BLaER1 treated with 17β-estradiol and CSF1 and Interleukin-3, amounts not matched to agents 10 nM and 100 nM (cell line): ENCODE measurements around the gene NHERF1.

ENCODE experiments used
- H3K27ac ChIP-seq, 11 experiments: shearing (Covaris generic); formaldehyde crosslinking; 2 replicates each; pipeline ENCODE4 v1.8.1; 2022
- H3K27me3 ChIP-seq, 11 experiments: shearing (Covaris generic); formaldehyde crosslinking; 2 replicates each; pipeline ENCODE4 v1.8.1; 2022
- H3K36me3 ChIP-seq, 11 experiments: shearing (Covaris generic); formaldehyde crosslinking; 2 replicates each; pipeline ENCODE4 v1.8.1; 2022
- H3K4me1 ChIP-seq, 10 experiments: shearing (Covaris generic); formaldehyde crosslinking; 2 replicates each; pipeline ENCODE4 v1.8.1; 2022
- H3K4me2 ChIP-seq, 11 experiments: shearing (Covaris generic); formaldehyde crosslinking; 2 replicates each; pipeline ENCODE4 v1.8.1; 2022
- H3K4me3 ChIP-seq, 10 experiments: shearing (Covaris generic); formaldehyde crosslinking; 2 replicates each; pipeline ENCODE4 v1.8.1; 2022
- H3K9ac ChIP-seq, 11 experiments: shearing (Covaris generic); formaldehyde crosslinking; 2 replicates each; pipeline ENCODE4 v1.8.1; 2022
- H3K9me3 ChIP-seq, 11 experiments: shearing (Covaris generic); formaldehyde crosslinking; replicated peaks in 1 of 11; 2 replicates each; pipeline ENCODE4 v1.8.1; 2022
- H4K20me1 ChIP-seq, 11 experiments: shearing (Covaris generic); formaldehyde crosslinking; 2 replicates each; pipeline ENCODE4 v1.8.1; 2022
- Cebpa-rat ChIP-seq, 11 experiments: shearing (Covaris generic); IDR thresholded peaks; 2 replicates each; pipeline ENCODE4 v1.8.1; 2022

The NHERF1 gene

GRCh38 chr17:74736513-74737298 lies 11.7 kb upstream of the NHERF1 start, which contains the start of gene RAB37:
Gene RAB37, plus strand, starts transcription at chr17:74737256. Its CDS starts 17 bp downstream, at chr17:74737273.
- H3K4me1 ChIP-seq, result peaks cover 65 to 85% (median 76%) of the 10 kb centered on the region in 10 experiments
- H3K4me2 ChIP-seq, result peak within 1 kb of the TSS; percentile 83 to 100 (median 98)
- H3K27ac ChIP-seq, result peak within 1 kb of the TSS; percentile 77 to 99 (median 95)
- H3K9ac ChIP-seq, result peak within 1 kb of the TSS; percentile 82 to 98 (median 89)
- no peaks in the 10 kb centered on the region for H3K27me3 ChIP-seq
- peaks cover 0 to 10% (median 0%) of the 10 kb centered on the region in 11 experiments; a peak in 1 of 22 replicates for H3K36me3 ChIP-seq
- peak within 1 kb of the TSS; percentile 57 to 89 (median 75) for H3K4me3 ChIP-seq
- H3K9me3 ChIP-seq, result 0 out of 22 replicates have a peak, but pooled peaks cover 0 to 5% (median 0%) of the 10 kb centered on the region in 11 experiments
- H4K20me1 ChIP-seq, result no peaks in the 10 kb centered on the region
- TF ChIP-seq Cebpa-rat (IDR thresholded peaks at IDR 0.05), result peak in 10 of 11 experiments; percentile 55 to 98 (median 92); a peak in 18 of 22 replicates

DNA sequence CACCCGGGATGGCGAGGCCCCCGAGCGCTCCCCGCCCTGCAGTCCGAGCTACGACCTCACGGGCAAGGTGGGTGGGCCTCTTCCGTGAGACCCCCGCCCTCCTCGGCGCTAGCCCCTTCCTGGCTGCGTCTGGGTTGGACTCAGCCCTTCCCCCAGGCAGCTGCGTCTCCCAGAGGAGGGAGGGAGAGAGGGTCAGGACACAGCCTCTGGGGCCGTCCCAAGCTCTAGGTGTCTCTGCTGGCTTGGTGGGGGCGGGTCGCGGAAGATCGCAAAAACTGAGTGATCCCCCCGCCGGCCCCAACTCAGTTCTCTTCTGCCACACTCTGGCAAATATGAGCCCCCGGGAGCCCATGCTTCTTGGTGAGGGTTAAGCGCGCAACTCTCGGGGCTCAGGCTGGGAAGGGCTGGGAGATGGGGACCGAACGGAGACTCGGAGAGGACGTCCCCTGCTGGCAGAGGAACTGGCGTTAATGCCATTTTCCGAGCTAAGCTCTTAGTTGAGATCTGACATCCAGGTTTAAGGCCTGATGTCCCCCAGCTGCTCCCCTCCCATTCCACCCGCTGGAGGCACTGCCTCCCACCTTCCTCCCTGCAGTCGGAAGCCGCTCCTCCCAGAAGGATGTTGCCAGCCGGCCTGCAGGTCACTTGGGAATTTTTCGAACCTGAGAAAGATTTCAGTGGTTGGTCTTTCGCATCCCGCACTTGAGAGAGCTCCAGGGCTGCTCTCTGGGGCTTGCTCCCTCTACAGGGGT lies 11.0 kb upstream of the NHERF1 start:
- H3K27me3 ChIP-seq, result no peaks in the 10 kb centered on the region
- H3K27ac ChIP-seq, result peak overlapping the region; percentile 58 to 99 (median 95); a peak in 21 of 22 replicates
- H3K9ac ChIP-seq, result peak overlapping the region; percentile 82 to 98 (median 89)
- TF ChIP-seq Cebpa-rat (IDR thresholded peaks at IDR 0.05), result no peak
- H3K4me3 ChIP-seq, result peak overlapping the region; percentile 57 to 89 (median 75)
- no peaks in the 10 kb centered on the region for H3K9me3 ChIP-seq
- no peaks in the 10 kb centered on the region for H4K20me1 ChIP-seq
- H3K4me1 ChIP-seq, result peaks cover 73 to 93% (median 79%) of the 10 kb centered on the region in 10 experiments
- H3K36me3 ChIP-seq, result peaks cover 0 to 10% (median 0%) of the 10 kb centered on the region in 11 experiments; a peak in 1 of 22 replicates
- peak overlapping the region; percentile 83 to 100 (median 98) for H3K4me2 ChIP-seq

GRCh38 chr17:74738051-74738996 lies 10.1 kb upstream of the NHERF1 start:
- peaks cover 79 to 100% (median 86%) of the 10 kb centered on the region in 10 experiments for H3K4me1 ChIP-seq
- peak overlapping the region; percentile 83 to 100 (median 98) for H3K4me2 ChIP-seq
- TF ChIP-seq Cebpa-rat (IDR thresholded peaks at IDR 0.05), result no peak
- H3K9me3 ChIP-seq, result no peaks in the 10 kb centered on the region
- H3K9ac ChIP-seq, result peak overlapping the region; percentile 82 to 98 (median 89)
- peak overlapping the region; percentile 57 to 89 (median 75) for H3K4me3 ChIP-seq
- no peaks in the 10 kb centered on the region for H4K20me1 ChIP-seq
- H3K27ac ChIP-seq, result peak overlapping the region; percentile 58 to 99 (median 95); a peak in 21 of 22 replicates
- no peaks in the 10 kb centered on the region for H3K27me3 ChIP-seq
- H3K36me3 ChIP-seq, result peaks cover 0 to 16% (median 1%) of the 10 kb centered on the region in 11 experiments; a peak in 10 of 22 replicates

DNA sequence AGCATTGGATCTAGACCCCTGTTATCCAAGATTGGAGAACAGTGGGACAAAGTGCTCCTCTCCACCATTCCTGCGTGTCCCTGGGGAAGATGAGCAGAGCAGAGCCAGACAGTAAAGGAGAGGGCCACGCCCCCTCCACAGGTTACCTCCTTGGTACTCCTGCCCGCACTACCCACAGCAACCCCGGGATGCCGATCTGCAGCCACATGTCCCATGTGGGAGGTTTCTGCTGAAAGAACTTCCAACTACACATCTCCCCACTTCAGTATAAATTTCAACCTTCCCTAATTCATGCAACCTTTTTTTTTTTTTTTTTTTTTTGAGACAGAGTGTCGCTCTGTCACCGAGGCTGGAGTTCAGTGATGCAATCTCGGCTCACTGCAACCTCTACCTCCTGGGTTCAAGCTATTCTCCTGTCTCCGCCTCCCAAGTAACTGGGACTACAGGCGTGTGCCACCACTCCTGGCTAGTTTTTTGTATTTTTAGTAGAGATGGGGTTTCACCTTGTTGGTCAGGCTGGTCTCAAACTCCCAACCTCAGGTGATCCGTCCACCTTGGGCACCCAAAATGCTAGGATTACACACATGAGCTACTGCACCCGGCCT lies 9.1 kb upstream of the NHERF1 start:
- H3K36me3 ChIP-seq, result peaks cover 0 to 26% (median 9%) of the 10 kb centered on the region in 11 experiments; a peak in 11 of 22 replicates
- peak overlapping the region in 9 of 10 experiments; percentile 57 to 89 (median 76); a peak in 15 of 20 replicates for H3K4me3 ChIP-seq
- TF ChIP-seq Cebpa-rat (IDR thresholded peaks at IDR 0.05), result peak in 1 of 11 experiments; percentile 74; a peak in 2 of 22 replicates
- H3K9me3 ChIP-seq, result no peaks in the 10 kb centered on the region
- no peaks in the 10 kb centered on the region for H4K20me1 ChIP-seq
- H3K27ac ChIP-seq, result peak overlapping the region in 10 of 11 experiments; percentile 79 to 99 (median 96); a peak in 17 of 22 replicates
- H3K4me1 ChIP-seq, result peaks cover 79 to 100% (median 87%) of the 10 kb centered on the region in 10 experiments
- peak overlapping the region; percentile 83 to 100 (median 98) for H3K4me2 ChIP-seq
- peak overlapping the region; percentile 82 to 98 (median 89); a peak in 21 of 22 replicates for H3K9ac ChIP-seq
- H3K27me3 ChIP-seq, result no peaks in the 10 kb centered on the region

GRCh38 chr17:74740173-74740572 lies 8.3 kb upstream of the NHERF1 start:
- peaks cover 79 to 100% (median 88%) of the 10 kb centered on the region in 10 experiments for H3K4me1 ChIP-seq
- 0 out of 22 replicates have a peak, but pooled peaks cover 0 to 4% (median 0%) of the 10 kb centered on the region in 11 experiments for H4K20me1 ChIP-seq
- H3K9ac ChIP-seq, result peak overlapping the region in 6 of 11 experiments; percentile 27 to 75 (median 70); a peak in 5 of 22 replicates
- H3K9me3 ChIP-seq, result no peaks in the 10 kb centered on the region
- peaks cover 0 to 6% (median 4%) of the 10 kb centered on the region in 11 experiments; a peak in 12 of 22 replicates for H3K27me3 ChIP-seq
- peaks cover 0 to 34% (median 9%) of the 10 kb centered on the region in 11 experiments; a peak in 11 of 22 replicates for H3K36me3 ChIP-seq
- H3K4me3 ChIP-seq, result no peak overlapping the region; a peak in 1 of 20 replicates
- peak overlapping the region in 9 of 11 experiments; percentile 15 to 99 (median 82); a peak in 13 of 22 replicates for H3K27ac ChIP-seq
- H3K4me2 ChIP-seq, result peak overlapping the region; percentile 83 to 100 (median 98)
- TF ChIP-seq Cebpa-rat (IDR thresholded peaks at IDR 0.05), result no peak

DNA sequence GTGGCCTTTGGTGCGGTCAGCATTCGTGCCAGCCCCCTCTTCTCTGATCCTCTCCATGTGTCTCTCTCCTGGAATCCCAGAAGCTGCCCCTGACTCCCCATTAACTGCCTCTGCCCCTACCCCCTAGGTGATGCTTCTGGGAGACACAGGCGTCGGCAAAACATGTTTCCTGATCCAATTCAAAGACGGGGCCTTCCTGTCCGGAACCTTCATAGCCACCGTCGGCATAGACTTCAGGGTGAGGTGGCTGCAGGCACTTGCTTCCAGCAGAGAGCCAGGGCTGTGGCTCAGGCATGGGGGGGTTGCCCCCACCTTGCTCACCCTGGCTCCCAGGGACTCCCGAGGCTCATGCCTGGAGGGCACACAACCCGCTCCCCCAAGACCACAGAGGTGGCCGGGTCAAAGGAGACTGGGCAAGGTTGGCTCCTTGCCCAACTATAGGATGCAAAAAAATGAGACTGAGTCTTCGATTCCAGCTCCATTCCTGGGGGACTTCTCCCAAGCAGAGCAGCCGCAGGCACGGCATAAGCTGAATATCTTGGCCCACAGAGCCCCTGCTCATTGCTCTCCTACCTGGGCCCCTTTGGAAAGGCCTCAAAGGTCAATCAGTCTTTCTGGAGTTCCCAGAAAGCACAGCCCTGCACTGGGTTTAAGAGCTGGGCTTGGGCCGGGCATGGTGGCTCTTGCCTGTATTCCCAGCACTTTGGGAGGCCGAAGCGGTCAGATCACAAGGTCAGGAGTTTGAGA lies 7.6 kb upstream of the NHERF1 start:
- H3K4me3 ChIP-seq, result peak overlapping the region in 1 of 10 experiments; percentile 32; a peak in 1 of 20 replicates
- H3K4me2 ChIP-seq, result peak overlapping the region; percentile 83 to 100 (median 98)
- H3K4me1 ChIP-seq, result peaks cover 79 to 100% (median 88%) of the 10 kb centered on the region in 10 experiments
- no peak for TF ChIP-seq Cebpa-rat (IDR thresholded peaks at IDR 0.05)
- peak overlapping the region in 9 of 11 experiments; percentile 15 to 99 (median 82); a peak in 17 of 22 replicates for H3K27ac ChIP-seq
- H3K9me3 ChIP-seq, result no peaks in the 10 kb centered on the region
- H3K27me3 ChIP-seq, result peaks cover 0 to 12% (median 11%) of the 10 kb centered on the region in 11 experiments; a peak in 13 of 22 replicates
- peaks cover 0 to 41% (median 9%) of the 10 kb centered on the region in 11 experiments; a peak in 11 of 22 replicates for H3K36me3 ChIP-seq
- 0 out of 22 replicates have a peak, but pooled peaks cover 0 to 10% (median 0%) of the 10 kb centered on the region in 11 experiments for H4K20me1 ChIP-seq
- peak overlapping the region in 9 of 11 experiments; percentile 7 to 75 (median 70); a peak in 12 of 22 replicates for H3K9ac ChIP-seq
